ENCODE measurements around the gene NR3C2.

- TF ChIP-seq POLR2A (IDR thresholded peaks at IDR 0.05; ENCODE audit: borderline replicate concordance, extremely low read depth, insufficient read depth, insufficient read length): no peak
- TF ChIP-seq, protein P1, sequence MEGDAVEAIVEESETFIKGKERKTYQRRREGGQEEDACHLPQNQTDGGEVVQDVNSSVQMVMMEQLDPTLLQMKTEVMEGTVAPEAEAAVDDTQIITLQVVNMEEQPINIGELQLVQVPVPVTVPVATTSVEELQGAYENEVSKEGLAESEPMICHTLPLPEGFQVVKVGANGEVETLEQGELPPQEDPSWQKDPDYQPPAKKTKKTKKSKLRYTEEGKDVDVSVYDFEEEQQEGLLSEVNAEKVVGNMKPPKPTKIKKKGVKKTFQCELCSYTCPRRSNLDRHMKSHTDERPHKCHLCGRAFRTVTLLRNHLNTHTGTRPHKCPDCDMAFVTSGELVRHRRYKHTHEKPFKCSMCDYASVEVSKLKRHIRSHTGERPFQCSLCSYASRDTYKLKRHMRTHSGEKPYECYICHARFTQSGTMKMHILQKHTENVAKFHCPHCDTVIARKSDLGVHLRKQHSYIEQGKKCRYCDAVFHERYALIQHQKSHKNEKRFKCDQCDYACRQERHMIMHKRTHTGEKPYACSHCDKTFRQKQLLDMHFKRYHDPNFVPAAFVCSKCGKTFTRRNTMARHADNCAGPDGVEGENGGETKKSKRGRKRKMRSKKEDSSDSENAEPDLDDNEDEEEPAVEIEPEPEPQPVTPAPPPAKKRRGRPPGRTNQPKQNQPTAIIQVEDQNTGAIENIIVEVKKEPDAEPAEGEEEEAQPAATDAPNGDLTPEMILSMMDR (IDR thresholded peaks at IDR 0.05 in 2 of 3, conservative IDR thresholded peaks at IDR 0.05 in 1 of 3; ENCODE audit: borderline replicate concordance in 1 of 3, insufficient read depth in 1 of 3, low read depth in 2 of 3, low read length in 2 of 3): no peak
- TF ChIP-seq SP1 (IDR thresholded peaks at IDR 0.05; ENCODE audit: low read depth): no peak
- no peak for TF ChIP-seq EZH2 (IDR thresholded peaks at IDR 0.05)
- TF ChIP-seq, protein P2, sequence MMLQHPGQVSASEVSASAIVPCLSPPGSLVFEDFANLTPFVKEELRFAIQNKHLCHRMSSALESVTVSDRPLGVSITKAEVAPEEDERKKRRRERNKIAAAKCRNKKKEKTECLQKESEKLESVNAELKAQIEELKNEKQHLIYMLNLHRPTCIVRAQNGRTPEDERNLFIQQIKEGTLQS (IDR thresholded peaks at IDR 0.05): no peak
- TF ChIP-seq SRF (IDR thresholded peaks at IDR 0.05; ENCODE audit: low read depth): no peak
- TF ChIP-seq ZNF274 (IDR thresholded peaks at IDR 0.05; ENCODE audit: low read depth, low read length): no peak
- TF ChIP-seq EZH2phosphoT487 (IDR thresholded peaks at IDR 0.05; ENCODE audit: borderline replicate concordance): no peak
- TF ChIP-seq CEBPB (IDR thresholded peaks at IDR 0.05; ENCODE audit: low read depth): no peak
- TF ChIP-seq, protein P3, sequence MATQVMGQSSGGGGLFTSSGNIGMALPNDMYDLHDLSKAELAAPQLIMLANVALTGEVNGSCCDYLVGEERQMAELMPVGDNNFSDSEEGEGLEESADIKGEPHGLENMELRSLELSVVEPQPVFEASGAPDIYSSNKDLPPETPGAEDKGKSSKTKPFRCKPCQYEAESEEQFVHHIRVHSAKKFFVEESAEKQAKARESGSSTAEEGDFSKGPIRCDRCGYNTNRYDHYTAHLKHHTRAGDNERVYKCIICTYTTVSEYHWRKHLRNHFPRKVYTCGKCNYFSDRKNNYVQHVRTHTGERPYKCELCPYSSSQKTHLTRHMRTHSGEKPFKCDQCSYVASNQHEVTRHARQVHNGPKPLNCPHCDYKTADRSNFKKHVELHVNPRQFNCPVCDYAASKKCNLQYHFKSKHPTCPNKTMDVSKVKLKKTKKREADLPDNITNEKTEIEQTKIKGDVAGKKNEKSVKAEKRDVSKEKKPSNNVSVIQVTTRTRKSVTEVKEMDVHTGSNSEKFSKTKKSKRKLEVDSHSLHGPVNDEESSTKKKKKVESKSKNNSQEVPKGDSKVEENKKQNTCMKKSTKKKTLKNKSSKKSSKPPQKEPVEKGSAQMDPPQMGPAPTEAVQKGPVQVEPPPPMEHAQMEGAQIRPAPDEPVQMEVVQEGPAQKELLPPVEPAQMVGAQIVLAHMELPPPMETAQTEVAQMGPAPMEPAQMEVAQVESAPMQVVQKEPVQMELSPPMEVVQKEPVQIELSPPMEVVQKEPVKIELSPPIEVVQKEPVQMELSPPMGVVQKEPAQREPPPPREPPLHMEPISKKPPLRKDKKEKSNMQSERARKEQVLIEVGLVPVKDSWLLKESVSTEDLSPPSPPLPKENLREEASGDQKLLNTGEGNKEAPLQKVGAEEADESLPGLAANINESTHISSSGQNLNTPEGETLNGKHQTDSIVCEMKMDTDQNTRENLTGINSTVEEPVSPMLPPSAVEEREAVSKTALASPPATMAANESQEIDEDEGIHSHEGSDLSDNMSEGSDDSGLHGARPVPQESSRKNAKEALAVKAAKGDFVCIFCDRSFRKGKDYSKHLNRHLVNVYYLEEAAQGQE (IDR thresholded peaks at IDR 0.05; ENCODE audit: low read depth): no peak
- TF ChIP-seq RAD21 (IDR thresholded peaks at IDR 0.05; ENCODE audit: low read depth): no peak
- no peak for TF ChIP-seq POLR2AphosphoS5 (IDR thresholded peaks at IDR 0.05; ENCODE audit: low read depth, low read length)
Measured at GRCh38 chr4:148203056-148203898, 238.9 kb downstream of the NR3C2 start.
